ENCODE measurements around the gene CCR2.

GRCh38 chr3:46353090-46353489, 821 bp upstream of the CCR2 start:
- TF ChIP-seq CTCF (IDR thresholded peaks at IDR 0.05; ENCODE audit: poor library complexity, severe bottlenecking): no peak
- no peak for TF ChIP-seq POLR2AphosphoS5 (IDR thresholded peaks at IDR 0.05)
- no peak for TF ChIP-seq TAF1 (IDR thresholded peaks at IDR 0.05; ENCODE audit: low read depth)

Measured in neural cell (in vitro differentiated cells).